GM12878 (cell line): ENCODE results near the gene MMP20. TPM values are rescaled to one million over a fixed set of nuclear protein-coding genes. Genes with fewer than 3 reads are reported as not detected.

Experiments
- ATAC-seq: fragments of 200-7000 bp; cut with Tn5 transposase; 3 replicates; pipeline ENCODE4 v1.9.1; 2020; ENCODE audit warnings: mild to moderate bottlenecking, moderate library complexity
- BruUV-seq: library from RNA; stranded (reverse); fragments of 400-500 nt; replicated peaks from 2 replicates; lab custom pipeline; 2021; lab: Mats Ljungman, UMichigan
- CTCF ChIA-PET: fragments of 300-600 bp; sonication (Branson Sonifier 250); formaldehyde crosslinking; extraction: SDS; loops from one replicate; lab custom pipeline; 2021; ENCODE audit warnings: inconsistent platforms; lab: Yijun Ruan, JAX
- POLR2A ChIA-PET: fragments of 350-600 bp; formaldehyde crosslinking; extraction: SDS; loops from one replicate; lab custom pipeline; 2021; ENCODE audit warnings: inconsistent platforms; lab: Charles Lee
- RAD21 ChIA-PET: fragments of 300-600 bp; sonication (Branson Sonifier 250); formaldehyde crosslinking; loops from one replicate; lab custom pipeline; 2023; ENCODE audit warnings: antibody characterized with exemption; ENCODE audit not compliant: unreplicated experiment; lab: Charles Lee
- SMC1A ChIA-PET: fragments of 300-600 bp; sonication (Branson Sonifier 250); formaldehyde crosslinking; loops from one replicate; lab custom pipeline; 2023; ENCODE audit not compliant: unreplicated experiment, uncharacterized antibody; lab: Charles Lee
- DNase-seq: peaks from one replicate; pipeline ENCODE4 v3.0.0-alpha.2; 2011; ENCODE audit warnings: low read depth, low spot score
- FAIRE-seq: peaks from 3 replicates; lab custom pipeline; 2011; peaks lifted over from hg19 to GRCh38; lab: Jason Lieb, UNC
- H2AFZ ChIP-seq: 2 replicates; pipeline ENCODE4 v1.6.0; 2011; ENCODE audit warnings: low read depth, low read length, control low read depth; ENCODE audit not compliant: control insufficient read depth
- H3K27ac ChIP-seq: 2 replicates; pipeline ENCODE4 v1.5.1; 2011; ENCODE audit warnings: control low read depth; ENCODE audit not compliant: control insufficient read depth, insufficient read depth
- H3K27me3 ChIP-seq, 2 experiments: replicated peaks in 1 of 2; 2 replicates each; pipeline versions ENCODE4 v1.6.0 to v1.6.1; 2011; ENCODE audit warnings: low read length in 1 of 2; ENCODE audit not compliant: control insufficient read depth in 2 of 2, insufficient read depth in 2 of 2
- H3K36me3 ChIP-seq, 2 experiments: 2 replicates each; pipeline ENCODE4 v1.5.1; 2011; ENCODE audit warnings: low read length in 1 of 2; ENCODE audit not compliant: control insufficient read depth in 2 of 2, insufficient read depth in 2 of 2
- H3K4me1 ChIP-seq: 2 replicates; pipeline ENCODE4 v1.6.1; 2011; ENCODE audit warnings: mild to moderate bottlenecking, low read length, moderate library complexity, mixed read lengths; ENCODE audit not compliant: control insufficient read depth, insufficient read depth
- H3K4me2 ChIP-seq: 2 replicates; pipeline ENCODE4 v1.6.0; 2011; ENCODE audit warnings: control low read depth; ENCODE audit not compliant: control insufficient read depth, insufficient read depth
- H3K4me3 ChIP-seq: fragments of 200-600 bp; sonication (generic); 2 replicates; pipeline ENCODE4 v1.5.1; 2016
- H3K79me2 ChIP-seq: 2 replicates; pipeline ENCODE4 v1.6.0; 2011; ENCODE audit warnings: low read length; ENCODE audit not compliant: control insufficient read depth, insufficient read depth
- H3K9ac ChIP-seq: 2 replicates; pipeline ENCODE4 v1.8.0; 2011; ENCODE audit warnings: low read length, control low read depth, mixed read lengths; ENCODE audit not compliant: control insufficient read depth, insufficient read depth
- H3K9me3 ChIP-seq: replicated peaks from 3 replicates; pipeline ENCODE4 v1.5.1; 2011; ENCODE audit warnings: mild to moderate bottlenecking, low read length; ENCODE audit not compliant: control insufficient read depth, insufficient read depth
- H4K20me1 ChIP-seq: 2 replicates; pipeline ENCODE4 v1.6.0; 2011; ENCODE audit not compliant: control insufficient read depth, insufficient read depth
- ATF7 ChIP-seq: fragments of 450-650 bp; IDR thresholded peaks from 2 replicates; pipeline ENCODE4 v1.6.1; 2016; ENCODE audit warnings: low read depth, mild to moderate bottlenecking
- CTCF ChIP-seq, 3 experiments: IDR thresholded peaks in 2 of 3; conservative IDR thresholded peaks in 1 of 3; 2 replicates each; pipeline ENCODE4 v1.5.1; 2011; ENCODE audit warnings: low read depth in 3 of 3, low read length in 3 of 3, mild to moderate bottlenecking in 3 of 3, control low read depth in 2 of 3, moderate library complexity in 2 of 3, inconsistent platforms in 1 of 3, mixed read lengths in 1 of 3; ENCODE audit not compliant: control insufficient read depth in 2 of 3, insufficient read depth in 1 of 3; ENCODE audit errors: extremely low read depth in 1 of 3
- MEF2A ChIP-seq: IDR thresholded peaks from 2 replicates; pipeline ENCODE4 v1.6.1; 2011; ENCODE audit warnings: low read depth, mild to moderate bottlenecking, low read length, moderate library complexity; ENCODE audit not compliant: insufficient read depth
- NFYB ChIP-seq: IDR thresholded peaks from 2 replicates; pipeline ENCODE4 v1.6.1; 2011; ENCODE audit warnings: low read depth, mild to moderate bottlenecking, low read length, improper control_type of control experiment, moderate library complexity; ENCODE audit not compliant: insufficient read depth
- PAX5 ChIP-seq: IDR thresholded peaks from 2 replicates; pipeline ENCODE4 v1.6.1; 2011; ENCODE audit warnings: low read depth, low read length, borderline replicate concordance
- RBBP5 ChIP-seq: fragments of 200-600 bp; sonication (generic); conservative IDR thresholded peaks from 2 replicates; pipeline ENCODE4 v1.6.1; 2016
- RUNX3 ChIP-seq: IDR thresholded peaks from 2 replicates; pipeline ENCODE4 v1.6.1; 2012; ENCODE audit warnings: low read length, inconsistent platforms
- WGBS: methylation state at CpG from one replicate; pipeline ENCODE4 v1.1.6; 2016; ENCODE audit warnings: low lambda C conversion rate; ENCODE audit not compliant: insufficient replicate concordance, insufficient coverage; ENCODE audit errors: missing lambda C conversion rate; 5-methylcytosine and 5-hydroxymethylcytosine counted together
- in situ Hi-C: fragments of 300-500 bp; cut with MboI; formaldehyde crosslinking; loops from 9 replicates; pipeline ENCODE4 v1.14.3; 2018; ENCODE audit warnings: mixed read lengths
- intact Hi-C: fragments of 100-400 bp; cut with micrococcal nuclease; formaldehyde crosslinking; loops from one replicate; pipeline ENCODE4 v1.14.2; 2022; ENCODE audit not compliant: unreplicated experiment
- polyA plus RNA-seq, 11 experiments: library from polyadenylated mRNA; depleted of rRNA in 4 of 11; unstranded in 6 of 11; stranded (reverse) in 5 of 11; fragments of >200 nt; fragmentation: Nextera tagmentation in 4 of 11; fragmentation: Illumina TruSeq in 1 of 11; extraction: Ambion mirVana in 4 of 11; extraction: Trizol in 1 of 11; gene quantifications; 1 replicate in 1 of 11; 2 replicates in 10 of 11; pipeline versions ENCODE4 v1.2.1 to v1.2.3, GENCODE V29; 2011 to 2016; ENCODE audit warnings: inconsistent platforms in 2 of 11, missing spikeins in 2 of 11, low read depth in 1 of 11
- total RNA-seq, 4 experiments: library from RNA; depleted of rRNA in 3 of 4; stranded (reverse); fragments of >200 nt in 3 of 4; fragmentation: Illumina TruSeq in 1 of 4; extraction: Trizol in 1 of 4; gene quantifications; 2 replicates each; pipeline versions ENCODE4 v1.2.1 to v1.2.3, GENCODE V29; 2013 to 2021

MMP20 gene
- total and polyA plus RNA-seq, 10 of the 15 experiments (the other 5 are each of a cell fraction or from before 2014, with no cell fraction given), result 0.10 to 0.57 (median 0.19) TPM; not detected in 2

GRCh38 chr11:102669664-102670063 lies 44.5 kb upstream of the MMP20 start:
- no peak overlapping the region for H3K4me2 ChIP-seq
- intact Hi-C loops, result loop anchor here (5.0 kb wide), 1 partner anchor 57 kb away; no protein-coding TSS in a partner anchor
- ChIA-PET SMC1A (interaction anchor here (1.6 to 1.8 kb wide), 2 partner anchors 57 to 174 kb away, joined by 3 to 6 read pairs; no protein-coding TSS in a partner anchor), POLR2A (no interaction called here), CTCF (interaction anchor here (0.6 to 8.4 kb wide), 6 partner anchors 45 to 736 kb away, joined by 3 to 196 read pairs (median 25); partner anchors contain the start of gene MMP20), RAD21 (interaction anchor here (0.6 to 6.3 kb wide), 2 partner anchors 56 to 280 kb away, joined by 3 to 106 read pairs; no protein-coding TSS in a partner anchor)
- no peaks in the 10 kb centered on the region for H4K20me1 ChIP-seq
- H3K36me3 ChIP-seq, result no peaks in the 10 kb centered on the region
- no peaks in the 10 kb centered on the region for H3K4me1 ChIP-seq
- no peak overlapping the region for H3K4me3 ChIP-seq
- H3K27me3 ChIP-seq, result no peaks in the 10 kb centered on the region
- no peak for FAIRE-seq
- no peak overlapping the region for H2AFZ ChIP-seq
- TF ChIP-seq PAX5 (no peak), MEF2A (no peak), RUNX3 (peak; percentile 44), RBBP5 (no peak), NFYB (no peak), CTCF (IDR thresholded peaks at IDR 0.05 in 2 of 3, conservative IDR thresholded peaks at IDR 0.05 in 1 of 3; ENCODE audit: control insufficient read depth in 2 of 3, extremely low read depth in 1 of 3, insufficient read depth in 1 of 3, low read depth in 3 of 3, low read length in 3 of 3) (no peak), ATF7 (peak; percentile 37; the same call in 1 of the 2 replicates)
- in situ Hi-C loops, result loop anchor here (25.0 kb wide), 1 partner anchor 807 kb away; no protein-coding TSS in a partner anchor
- H3K9me3 ChIP-seq, result no peaks in the 10 kb centered on the region
- WGBS, result 13% methylated on average over 3 of the region's 3 CpGs
- BruUV-seq, result no TSS peak
- no peak overlapping the region for H3K9ac ChIP-seq
- H3K27ac ChIP-seq, result no peak overlapping the region
- no peaks in the 10 kb centered on the region for H3K79me2 ChIP-seq
- ATAC-seq, result peak; percentile 74
- DNase-seq, result no peak
